CD4-positive, alpha-beta memory T cell (primary cell): ENCODE measurements around the gene HIP1. TPM values are rescaled to one million over a fixed set of nuclear protein-coding genes. Genes with fewer than 3 reads are reported as not detected.
"Not testable (repeated sequence)": the region's sequence is repeated elsewhere in the genome, so short reads cannot be mapped to it uniquely, and the experiment has no call there.

Experiments
- CTCF ChIA-PET: fragments of 350-600 bp; sonication (Branson Sonifier 250); formaldehyde crosslinking; loops from one replicate; lab custom pipeline; 2021; ENCODE audit warnings: inconsistent platforms; ENCODE audit not compliant: partially characterized antibody; lab: Charles Lee
- POLR2A ChIA-PET: fragments of 350-600 bp; sonication (Branson Sonifier 250); formaldehyde crosslinking; loops from one replicate; lab custom pipeline; 2021; ENCODE audit not compliant: partially characterized antibody; lab: Charles Lee
- DNase-seq, 5 donors: peaks; one replicate each; pipeline versions ENCODE4 v3.0.0 to v3.0.0-alpha.2; 2020 to 2022; ENCODE audit warnings: mixed read lengths in 1 of 5
- H3K27ac ChIP-seq: one replicate; pipeline ENCODE4 v1.7.0; 2013; ENCODE audit warnings: low read depth, low read length
- H3K27me3 ChIP-seq: 2 replicates; pipeline ENCODE4 v1.7.0; 2013; ENCODE audit warnings: mild to moderate bottlenecking, low read length, moderate library complexity; ENCODE audit not compliant: insufficient read depth
- H3K36me3 ChIP-seq: 2 replicates; pipeline ENCODE4 v1.7.0; 2013; ENCODE audit warnings: mild to moderate bottlenecking, low read length, moderate library complexity; ENCODE audit not compliant: insufficient read depth
- H3K4me1 ChIP-seq: 2 replicates; pipeline ENCODE4 v1.7.0; 2013; ENCODE audit warnings: mild to moderate bottlenecking, low read length, moderate library complexity; ENCODE audit not compliant: insufficient read depth
- H3K4me3 ChIP-seq, 2 donors: one replicate each; pipeline ENCODE4 v1.7.0; 2013; ENCODE audit warnings: low read length in 2 of 2, mild to moderate bottlenecking in 1 of 2
- H3K9me3 ChIP-seq, 2 donors: one replicate each; pipeline ENCODE4 v1.7.0; 2013; ENCODE audit warnings: low read length in 2 of 2, control low read depth in 1 of 2; ENCODE audit not compliant: control insufficient read depth in 1 of 2
- H3K27ac Mint-ChIP-seq, 7 donors: one replicate each; pipeline ENCODE4 v1.8.0; 2020 to 2021; ENCODE audit warnings: mixed read lengths in 7 of 7, mild to moderate bottlenecking in 6 of 7, inconsistent platforms in 3 of 7, moderate library complexity in 3 of 7
- H3K27me3 Mint-ChIP-seq, 2 donors: one replicate each; pipeline ENCODE4 v1.8.0; 2020 to 2021; ENCODE audit warnings: mixed read lengths in 2 of 2
- H3K36me3 Mint-ChIP-seq, 2 donors: one replicate each; pipeline ENCODE4 v1.8.0; 2020 to 2021; ENCODE audit warnings: mixed read lengths in 2 of 2, inconsistent platforms in 1 of 2, mild to moderate bottlenecking in 1 of 2
- H3K4me1 Mint-ChIP-seq, 4 donors: one replicate each; pipeline ENCODE4 v1.8.0; 2020 to 2021; ENCODE audit warnings: mixed read lengths in 4 of 4, mild to moderate bottlenecking in 1 of 4
- H3K4me3 Mint-ChIP-seq, 8 donors: one replicate each; pipeline ENCODE4 v1.8.0; 2020 to 2021; ENCODE audit warnings: mixed read lengths in 8 of 8, mild to moderate bottlenecking in 7 of 8, moderate library complexity in 6 of 8, inconsistent platforms in 3 of 8
- H3K9me3 Mint-ChIP-seq, 8 donors: one replicate each; pipeline ENCODE4 v1.8.0; 2020 to 2021; ENCODE audit warnings: mixed read lengths in 8 of 8, mild to moderate bottlenecking in 5 of 8, inconsistent platforms in 3 of 8, moderate library complexity in 1 of 8
- intact Hi-C: fragments of 100-400 bp; cut with micrococcal nuclease; formaldehyde crosslinking; loops from one replicate; pipeline ENCODE4 v1.15.1; 2023
- polyA plus RNA-seq, 2 donors: library from polyadenylated mRNA; unstranded; fragments of 300-500 nt; fragmentation: Illumina TruSeq; gene quantifications; one replicate each; pipeline ENCODE4 v1.2.3, GENCODE V29; 2021
- total RNA-seq, 2 experiments: library from RNA; stranded (reverse); gene quantifications; one replicate each; pipeline ENCODE4 v1.2.3, GENCODE V29; 2021

Gene HIP1
- total and polyA plus RNA-seq, 4 experiments from 2014 or later, result 2.2 to 3.5 (median 3.1) TPM; not detected in 1

DNA sequence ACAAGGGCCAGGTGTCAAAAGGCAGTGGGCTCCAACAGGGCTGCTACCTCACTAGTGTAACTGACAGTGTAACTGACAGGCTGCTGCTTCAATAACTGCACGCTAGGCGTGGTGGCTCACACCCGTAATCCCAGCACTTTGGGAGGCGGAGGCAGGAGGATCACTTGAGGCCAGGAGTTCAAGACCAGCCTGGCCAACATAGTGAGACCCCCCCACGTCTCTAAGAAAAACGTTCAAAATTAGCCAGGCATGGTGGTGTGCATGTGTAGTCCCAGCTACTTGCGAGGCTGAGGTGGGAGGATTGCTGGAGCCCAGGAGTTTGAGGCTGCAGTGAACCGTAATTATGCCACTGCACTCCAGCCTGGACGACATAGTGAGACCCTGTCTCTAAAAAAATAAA, 16.8 kb downstream of the HIP1 start:
- H3K9me3 ChIP-seq, intact Hi-C loops, H3K4me3 ChIP-seq, H3K9me3 Mint-ChIP-seq, POLR2A ChIA-PET, H3K4me1 ChIP-seq, H3K36me3 ChIP-seq, H3K27me3 Mint-ChIP-seq, H3K27ac Mint-ChIP-seq, H3K36me3 Mint-ChIP-seq, H3K4me1 Mint-ChIP-seq, H3K4me3 Mint-ChIP-seq, H3K27me3 ChIP-seq, DNase-seq, H3K27ac ChIP-seq: not testable (repeated sequence)
- CTCF ChIA-PET, result interaction anchor here (0.9 kb wide), 1 partner anchor 40 kb away, joined by 3 read pairs; no protein-coding TSS in a partner anchor

- no peak overlapping the region for H3K27ac ChIP-seq
- Mint-ChIP-seq H3K36me3 (peaks cover 0 to 8% of the 10 kb centered on the region in 2 donors), H3K9me3 (no peaks in the 10 kb centered on the region), H3K4me3 (no peak overlapping the region), H3K4me1 (no peaks in the 10 kb centered on the region), H3K27ac (no peak overlapping the region), H3K27me3 (no peaks in the 10 kb centered on the region)
- CTCF ChIA-PET, result interaction anchor here (0.9 to 1.4 kb wide), 2 partner anchors 13 to 41 kb away, joined by 3 read pairs; no protein-coding TSS in a partner anchor
- intact Hi-C loops, result no loop called here
- POLR2A ChIA-PET, result no interaction called here
- H3K4me1 ChIP-seq, result no peaks in the 10 kb centered on the region
- no peaks in the 10 kb centered on the region for H3K9me3 ChIP-seq
- H3K4me3 ChIP-seq, result no peak overlapping the region
- H3K36me3 ChIP-seq, result no peaks in the 10 kb centered on the region
- DNase-seq, result no peak
- H3K27me3 ChIP-seq, result no peaks in the 10 kb centered on the region
Observed at GRCh38 chr7:75721426-75721825, 17.3 kb downstream of the HIP1 start.

- Histone ChIP-seq H3K4me3 (no peak overlapping the region), H3K27me3 (no peaks in the 10 kb centered on the region), H3K4me1 (no peaks in the 10 kb centered on the region), H3K9me3 (no peaks in the 10 kb centered on the region), H3K27ac (no peak overlapping the region), H3K36me3 (no peaks in the 10 kb centered on the region)
- POLR2A ChIA-PET, result no interaction called here
- Mint-ChIP-seq H3K9me3 (no peaks in the 10 kb centered on the region), H3K27ac (no peak overlapping the region), H3K4me3 (peak overlapping the region in 1 of 8 donors; percentile 45), H3K27me3 (peaks cover 0 to 1% of the 10 kb centered on the region in 2 donors), H3K36me3 (peaks cover 2 to 8% of the 10 kb centered on the region in 2 donors), H3K4me1 (no peaks in the 10 kb centered on the region)
- CTCF ChIA-PET, result no interaction called here
- intact Hi-C loops, result no loop called here
- DNase-seq, result no peak
Observed at GRCh38 chr7:75719626-75720025, 19.1 kb downstream of the HIP1 start.

DNA sequence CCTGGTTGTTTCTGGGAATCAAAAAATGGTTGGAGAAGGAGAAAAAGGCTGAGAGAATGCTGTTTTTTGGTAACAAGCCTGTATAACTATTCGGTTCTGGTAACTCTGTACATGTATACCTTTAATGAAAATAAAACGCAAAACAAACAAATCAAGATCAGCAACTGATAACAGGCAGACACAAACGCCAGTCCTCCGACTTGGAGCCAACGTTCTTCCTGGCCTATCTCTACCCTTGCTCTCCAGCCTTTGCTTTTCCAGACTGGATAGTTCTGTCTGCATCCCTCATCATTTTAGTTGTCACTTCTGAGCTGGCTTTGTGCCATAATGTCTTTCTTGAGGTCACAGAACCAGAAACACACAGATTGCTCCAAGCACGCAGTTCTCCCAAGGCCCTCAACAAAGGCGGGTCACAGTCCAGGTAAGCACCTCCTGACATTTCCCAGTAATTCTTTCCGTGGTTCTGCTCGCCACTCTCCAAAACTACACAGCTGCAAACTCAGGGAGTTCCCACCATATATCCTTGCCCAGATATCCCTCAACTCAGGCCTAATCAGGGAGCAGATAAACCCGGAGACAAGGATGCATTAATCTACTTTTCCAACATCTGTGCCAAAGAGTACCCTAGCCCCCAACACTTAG, 20.2 kb downstream of the HIP1 start:
- Histone ChIP-seq H3K36me3 (no peaks in the 10 kb centered on the region), H3K9me3 (no peaks in the 10 kb centered on the region), H3K27ac (no peak overlapping the region), H3K4me1 (no peaks in the 10 kb centered on the region), H3K4me3 (no peak overlapping the region), H3K27me3 (no peaks in the 10 kb centered on the region)
- H3K36me3 Mint-ChIP-seq, result peaks cover 2 to 8% of the 10 kb centered on the region in 2 donors
- no peaks in the 10 kb centered on the region for H3K9me3 Mint-ChIP-seq
- DNase-seq, result no peak
- CTCF ChIA-PET, result interaction anchor here (0.9 kb wide), 1 partner anchor 32 kb away, joined by 3 read pairs; no protein-coding TSS in a partner anchor
- H3K27me3 Mint-ChIP-seq, result peaks cover 0 to 1% of the 10 kb centered on the region in 2 donors
- POLR2A ChIA-PET, result no interaction called here
- H3K27ac Mint-ChIP-seq, result no peak overlapping the region
- intact Hi-C loops, result no loop called here
- no peak overlapping the region for H3K4me3 Mint-ChIP-seq
- no peaks in the 10 kb centered on the region for H3K4me1 Mint-ChIP-seq

GRCh38 chr7:75717746-75718145, 21.0 kb downstream of the HIP1 start:
- H3K27me3 Mint-ChIP-seq, H3K4me1 ChIP-seq, intact Hi-C loops, H3K27ac ChIP-seq, H3K9me3 Mint-ChIP-seq, H3K4me1 Mint-ChIP-seq, H3K27me3 ChIP-seq, DNase-seq, POLR2A ChIA-PET, H3K27ac Mint-ChIP-seq, H3K36me3 Mint-ChIP-seq, H3K4me3 Mint-ChIP-seq, H3K36me3 ChIP-seq, H3K4me3 ChIP-seq, H3K9me3 ChIP-seq: not testable (repeated sequence)
- CTCF ChIA-PET, result interaction anchor here (0.7 to 0.9 kb wide), 2 partner anchors 31 to 32 kb away, joined by 3 read pairs; no protein-coding TSS in a partner anchor

GRCh38 chr7:75716992-75717626, 21.6 kb downstream of the HIP1 start:
- H3K9me3 ChIP-seq, result no peaks in the 10 kb centered on the region
- H3K4me3 Mint-ChIP-seq, result no peak overlapping the region
- peak overlapping the region in 1 of 7 donors; percentile 19 for H3K27ac Mint-ChIP-seq
- H3K4me1 Mint-ChIP-seq, result peaks cover 0 to 5% (median 2%) of the 10 kb centered on the region in 4 donors
- no peaks in the 10 kb centered on the region for H3K36me3 ChIP-seq
- peaks cover 0 to 2% (median 0%) of the 10 kb centered on the region in 8 donors for H3K9me3 Mint-ChIP-seq
- H3K4me3 ChIP-seq, result no peak overlapping the region
- H3K36me3 Mint-ChIP-seq, result peaks cover 2 to 16% of the 10 kb centered on the region in 2 donors
- H3K27ac ChIP-seq, result no peak overlapping the region
- ChIA-PET CTCF (interaction anchor here (0.7 kb wide), 1 partner anchor 32 kb away, joined by 3 read pairs; no protein-coding TSS in a partner anchor), POLR2A (no interaction called here)
- no peaks in the 10 kb centered on the region for H3K27me3 ChIP-seq
- intact Hi-C loops, result no loop called here
- no peak for DNase-seq
- peaks cover 0 to 2% of the 10 kb centered on the region in 2 donors for H3K27me3 Mint-ChIP-seq
- H3K4me1 ChIP-seq, result no peaks in the 10 kb centered on the region

- CTCF ChIA-PET, result no interaction called here
- Mint-ChIP-seq H3K27me3 (peaks cover 0 to 2% of the 10 kb centered on the region in 2 donors), H3K4me3 (no peak overlapping the region), H3K27ac (peak overlapping the region in 1 of 7 donors; percentile 47), H3K9me3 (peaks cover 0 to 12% (median 6%) of the 10 kb centered on the region in 8 donors), H3K4me1 (peaks cover 0 to 5% (median 2%) of the 10 kb centered on the region in 4 donors), H3K36me3 (peaks cover 3 to 22% of the 10 kb centered on the region in 2 donors)
- DNase-seq, result no peak
- Histone ChIP-seq H3K27ac (no peak overlapping the region), H3K4me3 (no peak overlapping the region), H3K9me3 (no peaks in the 10 kb centered on the region), H3K36me3 (no peaks in the 10 kb centered on the region), H3K27me3 (no peaks in the 10 kb centered on the region), H3K4me1 (no peaks in the 10 kb centered on the region)
- intact Hi-C loops, result no loop called here
- POLR2A ChIA-PET, result no interaction called here
Observed at GRCh38 chr7:75715864-75716263, 22.9 kb downstream of the HIP1 start.
